Measurements from ENCODE around the gene NT5DC1. TPM values are rescaled to one million over a fixed set of nuclear protein-coding genes. Genes with fewer than 3 reads are reported as not detected.

NT5DC1 gene
- total and polyA plus RNA-seq, 9 donors: 8.2 to 25.0 (median 19.4) TPM

GRCh38 chr6:116104636-116105035 is 4.0 kb downstream of the NT5DC1 start:
- H3K27ac ChIP-seq (ENCODE audit: low read length): no peak overlapping the region
- no peak overlapping the region for H3K4me3 ChIP-seq (ENCODE audit: low read length)
- H3K9me3 ChIP-seq (replicated peaks; ENCODE audit: control insufficient read depth, low read depth, low read length): no peaks in the 10 kb centered on the region
- peaks cover 4% of the 10 kb centered on the region for H3K4me1 ChIP-seq (ENCODE audit: control insufficient read depth, insufficient read depth, low read length)
- peaks cover 2% of the 10 kb centered on the region for H3K27me3 ChIP-seq (ENCODE audit: control insufficient read depth, insufficient read depth, low read length)
- H3K36me3 ChIP-seq (ENCODE audit: control insufficient read depth, insufficient read depth, low read length): peaks cover 7% of the 10 kb centered on the region
- WGBS (ENCODE audit: insufficient coverage): no CpG with 5 or more reads among the region's 1 CpG
- DNase-seq: no peak

GRCh38 chr6:116105247-116105646 is 4.6 kb downstream of the NT5DC1 start:
- Histone ChIP-seq H3K4me3 (ENCODE audit: low read length) (no peak overlapping the region), H3K4me1 (ENCODE audit: control insufficient read depth, insufficient read depth, low read length) (peaks cover 4% of the 10 kb centered on the region), H3K36me3 (ENCODE audit: control insufficient read depth, insufficient read depth, low read length) (peaks cover 8% of the 10 kb centered on the region), H3K9me3 (replicated peaks; ENCODE audit: control insufficient read depth, low read depth, low read length) (no peaks in the 10 kb centered on the region), H3K27ac (ENCODE audit: low read length) (no peak overlapping the region), H3K27me3 (ENCODE audit: control insufficient read depth, insufficient read depth, low read length) (peaks cover 2% of the 10 kb centered on the region)
- WGBS (ENCODE audit: insufficient coverage): no CpG with 5 or more reads among the region's 3 CpGs
- DNase-seq: no peak

GRCh38 chr6:116106146-116106545 is 5.5 kb downstream of the NT5DC1 start:
- no CpG with 5 or more reads among the region's 1 CpG for WGBS (ENCODE audit: insufficient coverage)
- DNase-seq: no peak
- no peak overlapping the region for H3K27ac ChIP-seq (ENCODE audit: low read length)
- H3K9me3 ChIP-seq (replicated peaks; ENCODE audit: control insufficient read depth, low read depth, low read length): no peaks in the 10 kb centered on the region
- H3K4me1 ChIP-seq (ENCODE audit: control insufficient read depth, insufficient read depth, low read length): peaks cover 4% of the 10 kb centered on the region
- no peaks in the 10 kb centered on the region for H3K27me3 ChIP-seq (ENCODE audit: control insufficient read depth, insufficient read depth, low read length)
- H3K36me3 ChIP-seq (ENCODE audit: control insufficient read depth, insufficient read depth, low read length): peaks cover 15% of the 10 kb centered on the region
- H3K4me3 ChIP-seq (ENCODE audit: low read length): no peak overlapping the region

GRCh38 chr6:116108836-116109235 is 8.2 kb downstream of the NT5DC1 start:
- no peak overlapping the region for H3K27ac ChIP-seq (ENCODE audit: low read length)
- H3K36me3 ChIP-seq (ENCODE audit: control insufficient read depth, insufficient read depth, low read length): peaks cover 20% of the 10 kb centered on the region
- no peak for DNase-seq
- 80% methylated on average over 1 of the region's 1 CpG for WGBS (ENCODE audit: insufficient coverage)
- no peaks in the 10 kb centered on the region for H3K27me3 ChIP-seq (ENCODE audit: control insufficient read depth, insufficient read depth, low read length)
- H3K4me3 ChIP-seq (ENCODE audit: low read length): no peak overlapping the region
- no peaks in the 10 kb centered on the region for H3K9me3 ChIP-seq (replicated peaks; ENCODE audit: control insufficient read depth, low read depth, low read length)
- H3K4me1 ChIP-seq (ENCODE audit: control insufficient read depth, insufficient read depth, low read length): no peaks in the 10 kb centered on the region

GRCh38 chr6:116111552-116112528 is 11.2 kb downstream of the NT5DC1 start:
- Histone ChIP-seq H3K4me1 (ENCODE audit: control insufficient read depth, insufficient read depth, low read length) (no peaks in the 10 kb centered on the region), H3K36me3 (ENCODE audit: control insufficient read depth, insufficient read depth, low read length) (peaks cover 25% of the 10 kb centered on the region), H3K27ac (ENCODE audit: low read length) (no peak overlapping the region), H3K9me3 (replicated peaks; ENCODE audit: control insufficient read depth, low read depth, low read length) (no peaks in the 10 kb centered on the region), H3K27me3 (ENCODE audit: control insufficient read depth, insufficient read depth, low read length) (no peaks in the 10 kb centered on the region), H3K4me3 (ENCODE audit: low read length) (no peak overlapping the region)
- DNase-seq: no peak
- no CpG with 5 or more reads among the region's 5 CpGs for WGBS (ENCODE audit: insufficient coverage)

- Histone ChIP-seq H3K9me3 (replicated peaks; ENCODE audit: control insufficient read depth, low read depth, low read length) (no peaks in the 10 kb centered on the region), H3K36me3 (ENCODE audit: control insufficient read depth, insufficient read depth, low read length) (peaks cover 25% of the 10 kb centered on the region), H3K4me1 (ENCODE audit: control insufficient read depth, insufficient read depth, low read length) (no peaks in the 10 kb centered on the region), H3K27ac (ENCODE audit: low read length) (no peak overlapping the region), H3K4me3 (ENCODE audit: low read length) (no peak overlapping the region), H3K27me3 (ENCODE audit: control insufficient read depth, insufficient read depth, low read length) (no peaks in the 10 kb centered on the region)
- DNase-seq: no peak
- 92% methylated on average over 2 of the region's 2 CpGs for WGBS (ENCODE audit: insufficient coverage)
Measured at GRCh38 chr6:116113386-116113785, 12.7 kb downstream of the NT5DC1 start.

- H3K27me3 ChIP-seq (ENCODE audit: control insufficient read depth, insufficient read depth, low read length): no peaks in the 10 kb centered on the region
- no peak overlapping the region for H3K27ac ChIP-seq (ENCODE audit: low read length)
- H3K4me1 ChIP-seq (ENCODE audit: control insufficient read depth, insufficient read depth, low read length): no peaks in the 10 kb centered on the region
- H3K36me3 ChIP-seq (ENCODE audit: control insufficient read depth, insufficient read depth, low read length): peaks cover 11% of the 10 kb centered on the region
- no peak overlapping the region for H3K4me3 ChIP-seq (ENCODE audit: low read length)
- no peak for DNase-seq
- no CpG with 5 or more reads among the region's 2 CpGs for WGBS (ENCODE audit: insufficient coverage)
- no peaks in the 10 kb centered on the region for H3K9me3 ChIP-seq (replicated peaks; ENCODE audit: control insufficient read depth, low read depth, low read length)
Measured at GRCh38 chr6:116115781-116116180, 15.1 kb downstream of the NT5DC1 start.

GRCh38 chr6:116118608-116119007 is 18.0 kb downstream of the NT5DC1 start:
- Histone ChIP-seq H3K27me3 (ENCODE audit: control insufficient read depth, insufficient read depth, low read length) (no peaks in the 10 kb centered on the region), H3K27ac (ENCODE audit: low read length) (no peak overlapping the region), H3K36me3 (ENCODE audit: control insufficient read depth, insufficient read depth, low read length) (peaks cover 11% of the 10 kb centered on the region), H3K9me3 (replicated peaks; ENCODE audit: control insufficient read depth, low read depth, low read length) (no peaks in the 10 kb centered on the region), H3K4me1 (ENCODE audit: control insufficient read depth, insufficient read depth, low read length) (no peaks in the 10 kb centered on the region), H3K4me3 (ENCODE audit: low read length) (no peak overlapping the region)
- no peak for DNase-seq

- no peak for DNase-seq
- Histone ChIP-seq H3K4me1 (ENCODE audit: control insufficient read depth, insufficient read depth, low read length) (no peaks in the 10 kb centered on the region), H3K27me3 (ENCODE audit: control insufficient read depth, insufficient read depth, low read length) (no peaks in the 10 kb centered on the region), H3K9me3 (replicated peaks; ENCODE audit: control insufficient read depth, low read depth, low read length) (no peaks in the 10 kb centered on the region), H3K36me3 (ENCODE audit: control insufficient read depth, insufficient read depth, low read length) (peaks cover 4% of the 10 kb centered on the region), H3K4me3 (ENCODE audit: low read length) (no peak overlapping the region), H3K27ac (ENCODE audit: low read length) (no peak overlapping the region)
- 92% methylated on average over 3 of the region's 3 CpGs for WGBS (ENCODE audit: insufficient coverage)
Measured at GRCh38 chr6:116120430-116120829, 19.8 kb downstream of the NT5DC1 start.

- Histone ChIP-seq H3K36me3 (ENCODE audit: control insufficient read depth, insufficient read depth, low read length) (peaks cover 4% of the 10 kb centered on the region), H3K9me3 (replicated peaks; ENCODE audit: control insufficient read depth, low read depth, low read length) (no peaks in the 10 kb centered on the region), H3K27ac (ENCODE audit: low read length) (no peak within 1 kb of the TSS), H3K27me3 (ENCODE audit: control insufficient read depth, insufficient read depth, low read length) (no peaks in the 10 kb centered on the region), H3K4me1 (ENCODE audit: control insufficient read depth, insufficient read depth, low read length) (no peaks in the 10 kb centered on the region), H3K4me3 (ENCODE audit: low read length) (no peak within 1 kb of the TSS)
- no peak for DNase-seq
- WGBS (ENCODE audit: insufficient coverage): 100% methylated on average over 3 of the region's 6 CpGs
Measured at GRCh38 chr6:116126032-116126431, 25.4 kb downstream of the NT5DC1 start, which contains the start of gene COL10A1. COL10A1 (minus strand) TSS chr6:116126132; CDS start chr6:116125492, 640 bp downstream.
